HepG2 (cell line): ENCODE results near the gene ZKSCAN2. TPM values are rescaled to one million over a fixed set of nuclear protein-coding genes. Genes with fewer than 3 reads are reported as not detected.

Experiments used
- CBFB ChIP-seq: sonication (generic); formaldehyde crosslinking; IDR thresholded peaks from 2 replicates; pipeline ENCODE4 v1.4.0; 2020; ENCODE audit warnings: missing genetic modification reagents
- IRX3 ChIP-seq: sonication (generic); formaldehyde crosslinking; IDR thresholded peaks from 2 replicates; pipeline ENCODE4 v1.8.1; 2023; ENCODE audit warnings: mild to moderate bottlenecking, low read depth, missing genetic modification reagents, borderline replicate concordance
- JUND ChIP-seq: sonication (generic); formaldehyde crosslinking; IDR thresholded peaks from 2 replicates; pipeline ENCODE4 v1.8.0; 2022; ENCODE audit warnings: mild to moderate bottlenecking, missing genetic modification reagents
- KLF13 ChIP-seq: sonication (generic); formaldehyde crosslinking; IDR thresholded peaks from 2 replicates; pipeline ENCODE4 v1.4.0; 2020; ENCODE audit warnings: mild to moderate bottlenecking, missing genetic modification reagents
- MED1 ChIP-seq: sonication (generic); formaldehyde crosslinking; IDR thresholded peaks from 2 replicates; pipeline ENCODE4 v1.4.0; 2020; ENCODE audit warnings: missing genetic modification reagents
- NR1H2 ChIP-seq: sonication (generic); formaldehyde crosslinking; IDR thresholded peaks from 2 replicates; pipeline ENCODE4 v1.8.1; 2022; ENCODE audit warnings: low read depth, missing genetic modification reagents, borderline replicate concordance
- NR2F2 ChIP-seq: IDR thresholded peaks from 2 replicates; pipeline ENCODE4 v1.6.1; 2012; ENCODE audit warnings: low read depth, inconsistent platforms, borderline replicate concordance
- RNF2 ChIP-seq: fragments of 450-650 bp; conservative IDR thresholded peaks from 2 replicates; pipeline ENCODE4 v1.6.1; 2016; ENCODE audit warnings: low read depth
- SIX4 ChIP-seq: sonication (generic); formaldehyde crosslinking; IDR thresholded peaks from 2 replicates; pipeline ENCODE4 v1.4.0; 2020; ENCODE audit warnings: missing genetic modification reagents
- U2AF1 ChIP-seq: fragments of 200-400 bp; formaldehyde crosslinking; optimal IDR thresholded peaks from 2 replicates; pipeline ENCODE3; 2017; ENCODE audit warnings: mild to moderate bottlenecking, low read depth, low read length
- WIZ ChIP-seq: sonication (generic); formaldehyde crosslinking; IDR thresholded peaks from 2 replicates; pipeline ENCODE4 v1.5.1; 2020; ENCODE audit warnings: mild to moderate bottlenecking, missing genetic modification reagents
- ZIK1 ChIP-seq: sonication (generic); formaldehyde crosslinking; IDR thresholded peaks from 2 replicates; pipeline ENCODE4 v1.5.0; 2020; ENCODE audit warnings: mild to moderate bottlenecking, low read depth, missing genetic modification reagents, borderline replicate concordance
- ZNF572 ChIP-seq: sonication (generic); formaldehyde crosslinking; IDR thresholded peaks from 2 replicates; pipeline ENCODE4 v1.5.1; 2020; ENCODE audit warnings: mild to moderate bottlenecking, missing genetic modification reagents
- ZNF780A ChIP-seq: sonication (generic); formaldehyde crosslinking; IDR thresholded peaks from 2 replicates; pipeline ENCODE4 v1.8.0; 2022; ENCODE audit warnings: mild to moderate bottlenecking, missing genetic modification reagents, moderate library complexity
- polyA plus RNA-seq, 8 experiments: library from polyadenylated mRNA; depleted of rRNA in 3 of 8; stranded (reverse) in 7 of 8; unstranded in 1 of 8; fragments of >200 nt; fragmentation: Illumina TruSeq in 4 of 8; extraction: Trizol in 4 of 8; gene quantifications; 2 replicates each; pipeline versions ENCODE4 v1.2.1 to v1.2.3, GENCODE V29; 2011 to 2016; ENCODE audit warnings: low read depth in 4 of 8, missing spikeins in 1 of 8, mixed read lengths in 1 of 8; ENCODE audit not compliant: insufficient read depth in 1 of 8
- total RNA-seq, 5 experiments: library from RNA; depleted of rRNA; stranded (reverse); fragments of >200 nt; fragmentation: Illumina TruSeq; extraction: Trizol; gene quantifications; 2 replicates each; pipeline ENCODE4 v1.2.3, GENCODE V29; 2016; ENCODE audit warnings: low read depth in 1 of 5
- TF ChIP-seq, protein P1 (sequence below): sonication (generic); formaldehyde crosslinking; IDR thresholded peaks from 2 replicates; pipeline ENCODE4 v1.4.0; 2020; ENCODE audit warnings: mild to moderate bottlenecking, missing genetic modification reagents, borderline replicate concordance
- TF ChIP-seq, protein P2 (sequence below): sonication (generic); formaldehyde crosslinking; IDR thresholded peaks from 2 replicates; pipeline ENCODE4 v1.9.0; 2022; ENCODE audit warnings: low read depth, missing genetic modification reagents
- TF ChIP-seq, protein P3 (sequence below): fragments of 450-650 bp; IDR thresholded peaks from 2 replicates; pipeline ENCODE4 v1.6.1; 2017
- TF ChIP-seq, protein P4 (sequence below): sonication (generic); formaldehyde crosslinking; IDR thresholded peaks from 2 replicates; pipeline ENCODE4 v1.5.0; 2020; ENCODE audit warnings: mild to moderate bottlenecking, missing genetic modification reagents

Gene ZKSCAN2
- total and polyA plus RNA-seq, 2 of the 13 experiments (the other 11 are each of a cell fraction or from before 2014, with no cell fraction given), result 4.2 to 11.1 TPM

DNA sequence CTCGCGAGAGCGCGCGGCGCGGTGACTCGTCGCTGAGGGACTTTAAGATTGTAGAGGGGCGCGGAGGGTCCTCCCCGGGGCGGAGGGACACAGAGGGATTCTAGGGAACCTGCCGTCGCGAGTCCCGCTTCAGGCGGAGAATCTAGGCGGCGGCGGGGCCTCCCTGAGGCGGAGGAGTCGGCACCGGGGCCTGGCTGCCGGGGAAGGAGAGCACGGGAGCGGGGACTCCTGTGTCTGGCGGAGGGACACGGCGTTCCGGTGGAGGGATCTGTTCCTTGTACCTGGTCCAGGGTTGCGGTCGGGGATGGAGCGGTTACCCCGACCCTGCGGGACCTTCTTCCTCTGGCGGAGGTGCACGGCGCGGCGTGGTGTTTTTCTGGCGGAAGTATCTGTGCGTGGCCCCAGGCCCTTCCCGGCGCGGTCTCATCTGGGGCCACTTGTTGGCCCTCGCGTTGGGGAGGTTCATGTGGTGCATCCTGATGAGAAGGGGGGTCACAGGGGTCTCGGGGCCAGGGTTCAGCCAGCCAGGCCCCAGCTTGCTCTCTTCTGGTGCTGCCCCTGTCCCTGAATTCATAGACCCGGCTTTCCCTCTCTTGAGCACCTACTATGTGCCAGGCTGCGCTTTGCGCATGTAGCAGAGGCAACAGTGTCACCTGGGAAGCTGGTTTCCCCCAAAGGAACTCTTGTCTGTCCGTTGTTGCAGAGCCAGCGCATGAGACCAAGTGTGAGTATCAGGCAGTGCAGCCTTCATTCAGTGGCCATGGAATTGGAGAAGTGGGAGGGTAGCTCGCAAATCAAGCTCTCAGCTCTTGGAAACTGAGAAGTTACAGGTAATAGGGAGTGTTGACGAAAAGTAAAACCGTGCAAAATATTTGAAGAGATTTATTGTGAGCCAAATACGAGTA lies 563 bp upstream of the ZKSCAN2 start (continued):
- TF ChIP-seq, protein P1, sequence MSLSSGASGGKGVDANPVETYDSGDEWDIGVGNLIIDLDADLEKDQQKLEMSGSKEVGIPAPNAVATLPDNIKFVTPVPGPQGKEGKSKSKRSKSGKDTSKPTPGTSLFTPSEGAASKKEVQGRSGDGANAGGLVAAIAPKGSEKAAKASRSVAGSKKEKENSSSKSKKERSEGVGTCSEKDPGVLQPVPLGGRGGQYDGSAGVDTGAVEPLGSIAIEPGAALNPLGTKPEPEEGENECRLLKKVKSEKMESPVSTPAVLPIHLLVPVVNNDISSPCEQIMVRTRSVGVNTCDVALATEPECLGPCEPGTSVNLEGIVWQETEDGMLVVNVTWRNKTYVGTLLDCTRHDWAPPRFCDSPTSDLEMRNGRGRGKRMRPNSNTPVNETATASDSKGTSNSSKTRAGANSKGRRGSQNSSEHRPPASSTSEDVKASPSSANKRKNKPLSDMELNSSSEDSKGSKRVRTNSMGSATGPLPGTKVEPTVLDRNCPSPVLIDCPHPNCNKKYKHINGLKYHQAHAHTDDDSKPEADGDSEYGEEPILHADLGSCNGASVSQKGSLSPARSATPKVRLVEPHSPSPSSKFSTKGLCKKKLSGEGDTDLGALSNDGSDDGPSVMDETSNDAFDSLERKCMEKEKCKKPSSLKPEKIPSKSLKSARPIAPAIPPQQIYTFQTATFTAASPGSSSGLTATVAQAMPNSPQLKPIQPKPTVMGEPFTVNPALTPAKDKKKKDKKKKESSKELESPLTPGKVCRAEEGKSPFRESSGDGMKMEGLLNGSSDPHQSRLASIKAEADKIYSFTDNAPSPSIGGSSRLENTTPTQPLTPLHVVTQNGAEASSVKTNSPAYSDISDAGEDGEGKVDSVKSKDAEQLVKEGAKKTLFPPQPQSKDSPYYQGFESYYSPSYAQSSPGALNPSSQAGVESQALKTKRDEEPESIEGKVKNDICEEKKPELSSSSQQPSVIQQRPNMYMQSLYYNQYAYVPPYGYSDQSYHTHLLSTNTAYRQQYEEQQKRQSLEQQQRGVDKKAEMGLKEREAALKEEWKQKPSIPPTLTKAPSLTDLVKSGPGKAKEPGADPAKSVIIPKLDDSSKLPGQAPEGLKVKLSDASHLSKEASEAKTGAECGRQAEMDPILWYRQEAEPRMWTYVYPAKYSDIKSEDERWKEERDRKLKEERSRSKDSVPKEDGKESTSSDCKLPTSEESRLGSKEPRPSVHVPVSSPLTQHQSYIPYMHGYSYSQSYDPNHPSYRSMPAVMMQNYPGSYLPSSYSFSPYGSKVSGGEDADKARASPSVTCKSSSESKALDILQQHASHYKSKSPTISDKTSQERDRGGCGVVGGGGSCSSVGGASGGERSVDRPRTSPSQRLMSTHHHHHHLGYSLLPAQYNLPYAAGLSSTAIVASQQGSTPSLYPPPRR, result peak; percentile 71; the same call in 1 of the 2 replicates
- peak; percentile 86 for TF ChIP-seq MED1 (CRISPR knock-in tag)
- peak; percentile 87 for TF ChIP-seq IRX3
- TF ChIP-seq, protein P2, sequence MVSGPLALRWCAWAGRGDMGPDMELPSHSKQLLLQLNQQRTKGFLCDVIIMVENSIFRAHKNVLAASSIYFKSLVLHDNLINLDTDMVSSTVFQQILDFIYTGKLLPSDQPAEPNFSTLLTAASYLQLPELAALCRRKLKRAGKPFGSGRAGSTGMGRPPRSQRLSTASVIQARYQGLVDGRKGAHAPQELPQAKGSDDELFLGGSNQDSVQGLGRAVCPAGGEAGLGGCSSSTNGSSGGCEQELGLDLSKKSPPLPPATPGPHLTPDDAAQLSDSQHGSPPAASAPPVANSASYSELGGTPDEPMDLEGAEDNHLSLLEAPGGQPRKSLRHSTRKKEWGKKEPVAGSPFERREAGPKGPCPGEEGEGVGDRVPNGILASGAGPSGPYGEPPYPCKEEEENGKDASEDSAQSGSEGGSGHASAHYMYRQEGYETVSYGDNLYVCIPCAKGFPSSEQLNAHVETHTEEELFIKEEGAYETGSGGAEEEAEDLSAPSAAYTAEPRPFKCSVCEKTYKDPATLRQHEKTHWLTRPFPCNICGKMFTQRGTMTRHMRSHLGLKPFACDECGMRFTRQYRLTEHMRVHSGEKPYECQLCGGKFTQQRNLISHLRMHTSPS (CRISPR knock-in tag), result no peak
- peak; percentile 82; the same call in 1 of the 2 replicates for TF ChIP-seq KLF13 (CRISPR knock-in tag)
- peak; percentile 91 for TF ChIP-seq U2AF1
- TF ChIP-seq SIX4, result peak; percentile 51; the same call in 1 of the 2 replicates
- peak; percentile 95 for TF ChIP-seq CBFB
- peak; percentile 98 for TF ChIP-seq ZNF572 (CRISPR knock-in tag)
- TF ChIP-seq, protein P3, sequence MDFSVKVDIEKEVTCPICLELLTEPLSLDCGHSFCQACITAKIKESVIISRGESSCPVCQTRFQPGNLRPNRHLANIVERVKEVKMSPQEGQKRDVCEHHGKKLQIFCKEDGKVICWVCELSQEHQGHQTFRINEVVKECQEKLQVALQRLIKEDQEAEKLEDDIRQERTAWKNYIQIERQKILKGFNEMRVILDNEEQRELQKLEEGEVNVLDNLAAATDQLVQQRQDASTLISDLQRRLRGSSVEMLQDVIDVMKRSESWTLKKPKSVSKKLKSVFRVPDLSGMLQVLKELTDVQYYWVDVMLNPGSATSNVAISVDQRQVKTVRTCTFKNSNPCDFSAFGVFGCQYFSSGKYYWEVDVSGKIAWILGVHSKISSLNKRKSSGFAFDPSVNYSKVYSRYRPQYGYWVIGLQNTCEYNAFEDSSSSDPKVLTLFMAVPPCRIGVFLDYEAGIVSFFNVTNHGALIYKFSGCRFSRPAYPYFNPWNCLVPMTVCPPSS, result no peak
- peak; percentile 82; the same call in 1 of the 2 replicates for TF ChIP-seq ZIK1 (CRISPR knock-in tag)
- TF ChIP-seq NR1H2 (CRISPR knock-in tag), result 0 out of 2 replicates have a peak, but pooled peaks have one; percentile 12
- peak; percentile 69; the same call in 1 of the 2 replicates for TF ChIP-seq NR2F2
- TF ChIP-seq RNF2, result peak; percentile 96
- peak; percentile 66; the same call in 1 of the 2 replicates for TF ChIP-seq JUND
- TF ChIP-seq WIZ (CRISPR knock-in tag), result no peak; the same call in none of the 2 replicates
- peak; percentile 92; the same call in 1 of the 2 replicates for TF ChIP-seq ZNF780A
- TF ChIP-seq, protein P4, sequence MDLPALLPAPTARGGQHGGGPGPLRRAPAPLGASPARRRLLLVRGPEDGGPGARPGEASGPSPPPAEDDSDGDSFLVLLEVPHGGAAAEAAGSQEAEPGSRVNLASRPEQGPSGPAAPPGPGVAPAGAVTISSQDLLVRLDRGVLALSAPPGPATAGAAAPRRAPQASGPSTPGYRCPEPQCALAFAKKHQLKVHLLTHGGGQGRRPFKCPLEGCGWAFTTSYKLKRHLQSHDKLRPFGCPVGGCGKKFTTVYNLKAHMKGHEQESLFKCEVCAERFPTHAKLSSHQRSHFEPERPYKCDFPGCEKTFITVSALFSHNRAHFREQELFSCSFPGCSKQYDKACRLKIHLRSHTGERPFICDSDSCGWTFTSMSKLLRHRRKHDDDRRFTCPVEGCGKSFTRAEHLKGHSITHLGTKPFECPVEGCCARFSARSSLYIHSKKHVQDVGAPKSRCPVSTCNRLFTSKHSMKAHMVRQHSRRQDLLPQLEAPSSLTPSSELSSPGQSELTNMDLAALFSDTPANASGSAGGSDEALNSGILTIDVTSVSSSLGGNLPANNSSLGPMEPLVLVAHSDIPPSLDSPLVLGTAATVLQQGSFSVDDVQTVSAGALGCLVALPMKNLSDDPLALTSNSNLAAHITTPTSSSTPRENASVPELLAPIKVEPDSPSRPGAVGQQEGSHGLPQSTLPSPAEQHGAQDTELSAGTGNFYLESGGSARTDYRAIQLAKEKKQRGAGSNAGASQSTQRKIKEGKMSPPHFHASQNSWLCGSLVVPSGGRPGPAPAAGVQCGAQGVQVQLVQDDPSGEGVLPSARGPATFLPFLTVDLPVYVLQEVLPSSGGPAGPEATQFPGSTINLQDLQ (CRISPR knock-in tag), result peak; percentile 92
